SK-N-SH (cell line): ENCODE data around the gene IGF2. TPM values are rescaled to one million over a fixed set of nuclear protein-coding genes. Genes with fewer than 3 reads are reported as not detected.

Experiments used
- CTCF ChIA-PET: fragments of 300-600, 350-600 bp; formaldehyde crosslinking; extraction: SDS; loops from one replicate; lab custom pipeline; 2021; lab: Yijun Ruan, JAX
- POLR2A ChIA-PET: fragments of 350-600 bp; sonication (Branson Sonifier 250); formaldehyde crosslinking; extraction: SDS; loops from one replicate; lab custom pipeline; 2020; ENCODE audit warnings: antibody characterized with exemption, inconsistent platforms; lab: Yijun Ruan, JAX
- DNase-seq: peaks from one replicate; pipeline ENCODE4 v3.0.0; 2012
- H2AFZ ChIP-seq: fragments of 200-600 bp; sonication (generic); 2 replicates; pipeline ENCODE4 v1.8.1; 2016; ENCODE audit warnings: antibody characterized with exemption, mild to moderate bottlenecking, low read depth
- H3F3A ChIP-seq: fragments of 200-600 bp; sonication (generic); replicated peaks from 2 replicates; pipeline ENCODE3; 2016; ENCODE audit warnings: antibody characterized with exemption, mild to moderate bottlenecking; ENCODE audit not compliant: insufficient read depth
- H3K27ac ChIP-seq, 2 experiments: fragments of 200-500 bp in 1 of 2; fragments of 200-600 bp in 1 of 2; sonication (Bioruptor generic) in 1 of 2; sonication (generic), shearing (Covaris generic) in 1 of 2; 2 replicates each; pipeline versions ENCODE4 v1.5.1 to v1.6.1; 2014 to 2016; ENCODE audit warnings: low read depth in 2 of 2, inconsistent platforms in 1 of 2, low read length in 1 of 2, mild to moderate bottlenecking in 1 of 2, mixed read lengths in 1 of 2
- H3K27me3 ChIP-seq: fragments of 200-600 bp; sonication (generic), shearing (Covaris generic); 2 replicates; pipeline ENCODE4 v1.6.1; 2016; ENCODE audit warnings: mixed run types; ENCODE audit not compliant: insufficient read depth
- H3K36me3 ChIP-seq, 2 experiments: fragments of 200-500 bp in 1 of 2; fragments of 200-600 bp in 1 of 2; sonication (Bioruptor generic) in 1 of 2; sonication (generic) in 1 of 2; replicated peaks in 1 of 2; 2 replicates each; pipeline versions ENCODE3 to v1.5.1; 2014 to 2016; ENCODE audit warnings: low read length in 1 of 2, mild to moderate bottlenecking in 1 of 2; ENCODE audit not compliant: insufficient read depth in 2 of 2, control insufficient read depth in 1 of 2
- H3K4me1 ChIP-seq, 2 experiments: fragments of 200-500 bp in 1 of 2; fragments of 200-600 bp in 1 of 2; sonication (Bioruptor generic) in 1 of 2; sonication (generic), shearing (Covaris generic) in 1 of 2; 2 replicates each; pipeline versions ENCODE4 v1.5.1 to v1.6.1; 2014 to 2016; ENCODE audit warnings: low read depth in 1 of 2, low read length in 1 of 2, mixed run types in 1 of 2; ENCODE audit not compliant: insufficient read depth in 2 of 2, control insufficient read depth in 1 of 2
- H3K4me2 ChIP-seq: fragments of 200-600 bp; sonication (generic), shearing (Covaris generic); 2 replicates; pipeline ENCODE4 v1.6.1; 2017; ENCODE audit warnings: mixed run types
- H3K4me3 ChIP-seq, 2 experiments: fragments of 200-500 bp in 1 of 2; fragments of 200-600 bp in 1 of 2; sonication (Bioruptor generic) in 1 of 2; sonication (generic), shearing (Covaris generic) in 1 of 2; 2 replicates each; pipeline versions ENCODE4 v1.5.1 to v1.8.1; 2014 to 2016; ENCODE audit warnings: low read depth in 2 of 2, inconsistent platforms in 1 of 2, low read length in 1 of 2, mild to moderate bottlenecking in 1 of 2, mixed read lengths in 1 of 2, moderate library complexity in 1 of 2
- H3K79me2 ChIP-seq: fragments of 200-600 bp; sonication (generic); 2 replicates; pipeline ENCODE4 v1.8.1; 2017; ENCODE audit warnings: mild to moderate bottlenecking; ENCODE audit not compliant: insufficient read depth
- H3K9ac ChIP-seq: fragments of 200-600 bp; sonication (generic); 2 replicates; pipeline ENCODE4 v1.6.1; 2017; ENCODE audit warnings: mixed run types
- H3K9me2 ChIP-seq: fragments of 200-600 bp; sonication (generic); 2 replicates; pipeline ENCODE4 v1.6.1; 2017; ENCODE audit warnings: mixed run types
- H3K9me3 ChIP-seq: fragments of 200-600 bp; sonication (generic); 2 replicates; pipeline ENCODE4 v1.6.1; 2017; ENCODE audit warnings: mixed run types, mild to moderate bottlenecking, moderate library complexity
- H4K20me1 ChIP-seq: fragments of 200-600 bp; sonication (generic); 2 replicates; pipeline ENCODE4 v1.6.1; 2017; ENCODE audit warnings: mild to moderate bottlenecking, mixed run types; ENCODE audit not compliant: insufficient read depth
- CHD2 ChIP-seq: fragments of 150-350 bp; IDR thresholded peaks from 2 replicates; pipeline ENCODE4 v1.6.1; 2018; ENCODE audit warnings: low read length; ENCODE audit not compliant: partially characterized antibody
- ELF1 ChIP-seq: IDR thresholded peaks from 2 replicates; pipeline ENCODE4 v1.4.0; 2012
- EP300 ChIP-seq, 2 experiments: IDR thresholded peaks; 2 replicates each; pipeline versions ENCODE4 v1.4.0 to v1.6.1; 2012; ENCODE audit warnings: borderline replicate concordance in 1 of 2, low read depth in 1 of 2, low read length in 1 of 2
- EZH2phosphoT487 ChIP-seq: fragments of 200-600 bp; sonication (generic); IDR thresholded peaks from 2 replicates; pipeline ENCODE4 v1.6.1; 2017; ENCODE audit warnings: low read depth, mixed run types, mild to moderate bottlenecking, antibody characterized with exemption, moderate library complexity, borderline replicate concordance
- FOXJ3 ChIP-seq: sonication (generic); formaldehyde crosslinking; IDR thresholded peaks from 2 replicates; pipeline ENCODE4 v1.5.1; 2020; ENCODE audit warnings: mild to moderate bottlenecking, missing genetic modification reagents
- MAX ChIP-seq: IDR thresholded peaks from 2 replicates; pipeline ENCODE4 v1.4.0; 2012; ENCODE audit warnings: low read depth
- NFIC ChIP-seq: IDR thresholded peaks from 2 replicates; pipeline ENCODE4 v1.4.0; 2012; ENCODE audit warnings: borderline replicate concordance
- RCOR1 ChIP-seq: fragments of 150-350 bp; IDR thresholded peaks from 2 replicates; pipeline ENCODE4 v1.6.1; 2017; ENCODE audit warnings: antibody characterized with exemption, low read length
- RFX5 ChIP-seq: IDR thresholded peaks from 2 replicates; pipeline ENCODE4 v1.6.1; 2012; ENCODE audit warnings: mild to moderate bottlenecking, improper control_type of control experiment, low read length
- RXRA ChIP-seq: IDR thresholded peaks from 2 replicates; pipeline ENCODE4 v1.4.0; 2012; ENCODE audit warnings: low read depth, mild to moderate bottlenecking, borderline replicate concordance
- SMC3 ChIP-seq: IDR thresholded peaks from 2 replicates; pipeline ENCODE4 v1.6.1; 2012; ENCODE audit warnings: low read depth, low read length, improper control_type of control experiment
- TAF1 ChIP-seq: IDR thresholded peaks from 2 replicates; pipeline ENCODE4 v1.6.1; 2012; ENCODE audit warnings: low read depth, mild to moderate bottlenecking, low read length, moderate library complexity, borderline replicate concordance
- TCF12 ChIP-seq: IDR thresholded peaks from 2 replicates; pipeline ENCODE4 v1.4.0; 2012
- YY1 ChIP-seq: IDR thresholded peaks from 2 replicates; pipeline ENCODE4 v1.4.0; 2012; ENCODE audit warnings: low read depth, mild to moderate bottlenecking
- WGBS: methylation state at CpG from one replicate; pipeline ENCODE4 v1.1.6; 2017; ENCODE audit warnings: low lambda C conversion rate; 5-methylcytosine and 5-hydroxymethylcytosine counted together
- polyA plus RNA-seq, 3 experiments: library from polyadenylated mRNA; depleted of rRNA; stranded (reverse); fragments of >200 nt; gene quantifications; 2 replicates each; pipeline ENCODE4 v1.2.3, GENCODE V29; 2012
- TF ChIP-seq, protein P1 (sequence below): IDR thresholded peaks from 2 replicates; pipeline ENCODE4 v1.4.0; 2012; ENCODE audit warnings: low read depth, borderline replicate concordance

IGF2 gene
- polyA plus RNA-seq, 1 of the 3 experiments (the other 2 are of a cell fraction): 0.05 TPM

DNA sequence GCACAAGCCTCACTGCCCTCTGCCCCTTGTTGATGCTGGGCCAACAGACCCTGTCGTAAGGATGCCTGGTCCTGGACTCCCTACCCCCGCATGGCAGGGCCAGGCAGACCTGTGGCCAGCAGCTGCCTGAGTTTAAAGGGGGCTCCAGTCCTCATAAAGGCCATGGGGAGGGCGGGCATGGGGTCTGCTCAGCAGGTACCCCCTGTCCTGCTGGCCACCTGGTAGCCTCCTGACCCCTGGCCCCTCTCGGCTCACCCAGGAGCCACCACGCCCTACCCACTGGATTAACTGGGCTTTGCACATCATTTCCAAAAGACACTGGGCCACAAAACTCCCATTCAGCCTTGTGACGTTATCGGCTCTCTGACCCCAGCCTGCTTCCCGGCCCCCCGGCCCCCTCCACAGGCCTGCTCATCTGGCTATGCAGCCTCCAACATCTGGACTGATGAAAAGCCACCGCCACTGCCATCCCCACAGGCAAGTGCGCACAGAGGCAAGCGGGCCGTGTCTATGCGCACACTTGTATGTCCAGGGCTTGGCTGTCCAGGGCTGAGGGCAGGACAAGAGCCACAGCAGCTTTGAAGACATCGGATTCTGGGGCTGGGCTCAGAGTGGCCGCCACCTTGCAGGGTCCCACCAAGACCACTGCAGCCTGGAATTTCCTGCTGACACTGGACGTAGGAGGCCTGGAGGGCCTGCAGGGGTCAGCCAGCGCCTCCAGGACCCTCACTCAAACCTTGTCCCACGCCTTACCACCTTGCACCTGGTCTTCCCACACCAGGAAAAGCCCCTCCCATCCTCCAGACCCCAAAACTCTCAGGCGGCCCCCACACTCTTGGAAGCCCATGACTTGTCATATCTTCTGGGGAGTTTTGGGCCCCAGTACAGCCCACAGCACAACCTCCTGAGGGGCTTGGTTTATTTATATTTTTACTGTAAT lies 48.7 kb downstream of the IGF2 start:
- no peak overlapping the region for H2AFZ ChIP-seq
- CTCF ChIA-PET: interaction anchor here (1.1 to 2.4 kb wide), 3 partner anchors 51 to 60 kb away, joined by 3 to 8 read pairs (median 7); no protein-coding TSS in a partner anchor

GRCh38 chr11:2089536-2090165 lies 49.5 kb downstream of the IGF2 start:
- H3K4me1 ChIP-seq: peaks cover 0 to 8% of the 10 kb centered on the region in 2 experiments; a peak in 1 of 4 replicates
- H3K4me2 ChIP-seq: no peak overlapping the region
- H3K27ac ChIP-seq: no peak overlapping the region
- no peaks in the 10 kb centered on the region for H3K36me3 ChIP-seq
- no peaks in the 10 kb centered on the region for H3K27me3 ChIP-seq
- no peaks in the 10 kb centered on the region for H4K20me1 ChIP-seq
- 74% methylated on average over 8 of the region's 9 CpGs for WGBS
- no peak for TF ChIP-seq FOXJ3 (CRISPR knock-in tag)
- no peak for TF ChIP-seq ELF1
- TF ChIP-seq EP300 (IDR thresholded peaks at IDR 0.05; ENCODE audit: borderline replicate concordance in 1 of 2, low read depth in 1 of 2, low read length in 1 of 2): no peak
- TF ChIP-seq TAF1: no peak
- TF ChIP-seq NFIC: no peak
- no peak for TF ChIP-seq RXRA
- TF ChIP-seq RCOR1: no peak
- no peak for TF ChIP-seq TCF12
- no peak for TF ChIP-seq EZH2phosphoT487
- no peak for TF ChIP-seq SMC3
- TF ChIP-seq, protein P1, sequence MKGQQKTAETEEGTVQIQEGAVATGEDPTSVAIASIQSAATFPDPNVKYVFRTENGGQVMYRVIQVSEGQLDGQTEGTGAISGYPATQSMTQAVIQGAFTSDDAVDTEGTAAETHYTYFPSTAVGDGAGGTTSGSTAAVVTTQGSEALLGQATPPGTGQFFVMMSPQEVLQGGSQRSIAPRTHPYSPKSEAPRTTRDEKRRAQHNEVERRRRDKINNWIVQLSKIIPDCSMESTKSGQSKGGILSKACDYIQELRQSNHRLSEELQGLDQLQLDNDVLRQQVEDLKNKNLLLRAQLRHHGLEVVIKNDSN: no peak
- TF ChIP-seq CHD2: no peak
- no peak for TF ChIP-seq YY1
- no peak overlapping the region for H3K9ac ChIP-seq
- no peaks in the 10 kb centered on the region for H3K9me3 ChIP-seq
- no peak overlapping the region for H2AFZ ChIP-seq
- ChIA-PET POLR2A (no interaction called here), CTCF (interaction anchor here (0.6 to 2.4 kb wide), 5 partner anchors 22 to 76 kb away, joined by 3 to 8 read pairs (median 6); no protein-coding TSS in a partner anchor)
- no peaks in the 10 kb centered on the region for H3K79me2 ChIP-seq
- H3K9me2 ChIP-seq: no peaks in the 10 kb centered on the region
- peak; percentile 76 for DNase-seq
- no peaks in the 10 kb centered on the region for H3F3A ChIP-seq
- H3K4me3 ChIP-seq: no peak overlapping the region

More for the DNA sequence above, 48.7 kb downstream of the IGF2 start:
- no peaks in the 10 kb centered on the region for H3F3A ChIP-seq
- H3K9me3 ChIP-seq: no peaks in the 10 kb centered on the region
- no peak for TF ChIP-seq MAX
- TF ChIP-seq RFX5: no peak
- no peaks in the 10 kb centered on the region for H3K9me2 ChIP-seq
- no peak overlapping the region for H3K9ac ChIP-seq
- no peak overlapping the region for H3K4me2 ChIP-seq
- no peaks in the 10 kb centered on the region for H3K27me3 ChIP-seq
- 33% methylated on average over 4 of the region's 20 CpGs for WGBS
- DNase-seq: no peak
- POLR2A ChIA-PET: no interaction called here
- peaks cover 0 to 8% of the 10 kb centered on the region in 2 experiments; a peak in 1 of 4 replicates for H3K4me1 ChIP-seq
- no peaks in the 10 kb centered on the region for H3K79me2 ChIP-seq
- H3K27ac ChIP-seq: no peak overlapping the region
- H4K20me1 ChIP-seq: no peaks in the 10 kb centered on the region
- H3K36me3 ChIP-seq: no peaks in the 10 kb centered on the region
- H3K4me3 ChIP-seq: no peak overlapping the region
